Transverse colon (tissue), 4 donors: ENCODE measurements around the gene SAMD14. TPM values are rescaled to one million over a fixed set of nuclear protein-coding genes. Genes with fewer than 3 reads are reported as not detected.

Experiments used
- DNase-seq: peaks from one replicate; pipeline ENCODE4 v3.0.0-alpha.2; 2019
- H3K27ac ChIP-seq, 4 donors: fragments of 200-600 bp; sonication (generic); 2 replicates each; pipeline ENCODE4 v1.5.1; 2016 to 2018; ENCODE audit warnings: inconsistent platforms in 4 of 4
- H3K27me3 ChIP-seq: fragments of 200-600 bp; sonication (generic); 2 replicates; pipeline ENCODE4 v1.5.1; 2017; ENCODE audit warnings: inconsistent platforms
- H3K36me3 ChIP-seq, 4 donors: fragments of 200-600 bp; sonication (generic); 2 replicates each; pipeline ENCODE4 v1.5.1; 2017 to 2019; ENCODE audit warnings: inconsistent platforms in 4 of 4
- H3K4me1 ChIP-seq, 4 donors: fragments of 200-600 bp; sonication (generic); 2 replicates each; pipeline ENCODE4 v1.5.1; 2017 to 2020; ENCODE audit warnings: inconsistent platforms in 4 of 4
- H3K4me3 ChIP-seq, 4 donors: fragments of 200-600 bp; sonication (generic); 1 replicate in 1 of 4; 2 replicates in 3 of 4; pipeline versions ENCODE4 v1.5.1 to v1.6.1; 2017 to 2019; ENCODE audit warnings: inconsistent platforms in 4 of 4
- H3K9me3 ChIP-seq, 2 donors: fragments of 200-600 bp; sonication (generic); 2 replicates each; pipeline ENCODE4 v1.5.1; 2017 to 2019; ENCODE audit warnings: inconsistent platforms in 2 of 2
- CTCF ChIP-seq, 5 experiments: fragments of 200-600 bp in 3 of 5; fragments of 450-650 bp in 2 of 5; sonication (generic) in 3 of 5; IDR thresholded peaks; 1 replicate in 2 of 5; 2 replicates in 3 of 5; pipeline ENCODE4 v1.5.1; 2016 to 2017; ENCODE audit warnings: antibody characterized with exemption in 5 of 5, inconsistent platforms in 3 of 5, mild to moderate bottlenecking in 2 of 5, moderate library complexity in 1 of 5
- EP300 ChIP-seq: sonication (generic); formaldehyde crosslinking; IDR thresholded peaks from one replicate; pipeline ENCODE4 v1.6.1; 2017; ENCODE audit warnings: antibody characterized with exemption, low read depth
- POLR2A ChIP-seq: fragments of 450-650 bp; IDR thresholded peaks from one replicate; pipeline ENCODE4 v1.6.1; 2016; ENCODE audit warnings: antibody characterized with exemption, mild to moderate bottlenecking, moderate library complexity
- POLR2AphosphoS5 ChIP-seq, 3 donors: sonication (generic); formaldehyde crosslinking; IDR thresholded peaks; one replicate each; pipeline ENCODE4 v1.6.1; 2016; ENCODE audit warnings: antibody characterized with exemption in 3 of 3
- WGBS, 2 donors: methylation state at CpG; one replicate each; pipeline ENCODE4 v1.1.5; 2018; ENCODE audit warnings: low coverage in 1 of 2; 5-methylcytosine and 5-hydroxymethylcytosine counted together
- in situ Hi-C, 4 donors: fragments of 200-750 bp; cut with MboI; loops; one replicate each; pipeline versions ENCODE4 v1.15.0 to v1.15.1; 2017; ENCODE audit warnings: low sequenced_read_pairs in 3 of 4, low pct_ligation_motif_present in 1 of 4, low pct_unique_long_range_greater_than_20kb in 1 of 4
- intact Hi-C: fragments of 100-400 bp; cut with DNase I; formaldehyde crosslinking; loops from one replicate; pipeline ENCODE4 v1.15.1; 2023; ENCODE audit warnings: low total_unique reads
- total RNA-seq, 4 donors: library from RNA; depleted of rRNA; stranded (reverse); fragments of >200 nt; gene quantifications; one replicate each; pipeline ENCODE4 v1.1.0, GENCODE V29; 2016

SAMD14 gene
- total RNA-seq, 4 donors from 2014 or later, result 0.14 to 1.8 (median 0.32) TPM; not detected in 1

- peaks cover 0 to 37% (median 0%) of the 10 kb centered on the region in 4 donors for H3K36me3 ChIP-seq
Observed at GRCh38 chr17:50080827-50081226, 49.1 kb downstream of the SAMD14 start.

GRCh38 chr17:50080096-50080480 is 49.9 kb downstream of the SAMD14 start:
- peaks cover 0 to 8% (median 0%) of the 10 kb centered on the region in 4 donors for H3K4me1 ChIP-seq
- intact Hi-C loops (no loop called here), in situ Hi-C loops (loop anchor here in 2 of 4 donors (10.0 kb wide), 1 partner anchor 55 kb away; no protein-coding TSS in a partner anchor)
- TF ChIP-seq CTCF (IDR thresholded peaks at IDR 0.05) (no peak), POLR2A (no peak), EP300 (no peak), POLR2AphosphoS5 (IDR thresholded peaks at IDR 0.05) (no peak)
- WGBS, 2 donors, result 50 to 72% methylated on average over 2 to 11 of the region's 11 CpGs
- H3K27ac ChIP-seq, result peak overlapping the region; percentile 3 to 46 (median 20)
- no peaks in the 10 kb centered on the region for H3K9me3 ChIP-seq
- DNase-seq, result no peak
- no peaks in the 10 kb centered on the region for H3K27me3 ChIP-seq
- no peak overlapping the region for H3K4me3 ChIP-seq
- H3K36me3 ChIP-seq, result peaks cover 0 to 44% (median 3%) of the 10 kb centered on the region in 4 donors

More at GRCh38 chr17:50080827-50081226, 49.1 kb downstream of the SAMD14 start:
- 80% methylated on average over 7 of the region's 7 CpGs; no CpG with 5 or more reads in 1 of the 2 donors for WGBS, 2 donors
- in situ Hi-C loops (loop anchor here in 2 of 4 donors (10.0 kb wide), 1 partner anchor 56 kb away; no protein-coding TSS in a partner anchor), intact Hi-C loops (no loop called here)
- peaks cover 0 to 8% (median 0%) of the 10 kb centered on the region in 4 donors for H3K4me1 ChIP-seq
- H3K27ac ChIP-seq, result no peak overlapping the region
- no peak overlapping the region for H3K4me3 ChIP-seq
- H3K9me3 ChIP-seq, result no peaks in the 10 kb centered on the region
- TF ChIP-seq CTCF (IDR thresholded peaks at IDR 0.05) (no peak), POLR2AphosphoS5 (IDR thresholded peaks at IDR 0.05) (no peak), EP300 (no peak), POLR2A (no peak)
- peak; percentile 67 for DNase-seq
- H3K27me3 ChIP-seq, result no peaks in the 10 kb centered on the region

GRCh38 chr17:50079334-50080095 is 50.4 kb downstream of the SAMD14 start:
- intact Hi-C loops (loop anchor here (10.0 kb wide), 1 partner anchor 215 kb away; no protein-coding TSS in a partner anchor), in situ Hi-C loops (loop anchor here in 2 of 4 donors (10.0 kb wide), 1 partner anchor 55 kb away; no protein-coding TSS in a partner anchor)
- H3K36me3 ChIP-seq, result peaks cover 0 to 48% (median 3%) of the 10 kb centered on the region in 4 donors
- H3K27ac ChIP-seq, result peak overlapping the region; percentile 3 to 46 (median 20)
- no peaks in the 10 kb centered on the region for H3K27me3 ChIP-seq
- H3K4me3 ChIP-seq, result no peak overlapping the region
- WGBS, 2 donors, result 57 to 60% methylated on average over 1 to 12 of the region's 12 CpGs
- peak; percentile 81 for DNase-seq
- TF ChIP-seq POLR2AphosphoS5 (IDR thresholded peaks at IDR 0.05), result peak in 2 of 3 donors; percentile 27 to 30
- TF ChIP-seq EP300, result peak; percentile 10
- TF ChIP-seq CTCF (IDR thresholded peaks at IDR 0.05), result peak; percentile 56 to 99 (median 77)
- TF ChIP-seq POLR2A, result no peak
- H3K4me1 ChIP-seq, result peaks cover 0 to 8% (median 0%) of the 10 kb centered on the region in 4 donors
- H3K9me3 ChIP-seq, result no peaks in the 10 kb centered on the region

- H3K27ac ChIP-seq, result no peak overlapping the region
- H3K4me3 ChIP-seq, result no peak overlapping the region
- intact Hi-C loops (loop anchor here (10.0 kb wide), 1 partner anchor 214 kb away; no protein-coding TSS in a partner anchor), in situ Hi-C loops (no loop called here)
- peaks cover 0 to 52% (median 3%) of the 10 kb centered on the region in 4 donors for H3K36me3 ChIP-seq
- 93 to 95% methylated on average over 3 to 4 of the region's 4 CpGs for WGBS, 2 donors
- H3K4me1 ChIP-seq, result peaks cover 0 to 8% (median 0%) of the 10 kb centered on the region in 4 donors
- H3K9me3 ChIP-seq, result no peaks in the 10 kb centered on the region
- TF ChIP-seq POLR2A (no peak), CTCF (IDR thresholded peaks at IDR 0.05) (no peak), EP300 (no peak), POLR2AphosphoS5 (IDR thresholded peaks at IDR 0.05) (no peak)
- no peak for DNase-seq
- H3K27me3 ChIP-seq, result no peaks in the 10 kb centered on the region
Observed at GRCh38 chr17:50078430-50078829, 51.5 kb downstream of the SAMD14 start.
